ENCODE results near the gene ETNK1. TPM values are rescaled to one million over a fixed set of nuclear protein-coding genes. Genes with fewer than 3 reads are reported as not detected.
"Not testable (repeated sequence)": the region's sequence is repeated elsewhere in the genome, so short reads cannot be mapped to it uniquely, and the experiment has no call there.

Gene ETNK1
- polyA plus RNA-seq, 1 experiment: 22.8 TPM

DNA sequence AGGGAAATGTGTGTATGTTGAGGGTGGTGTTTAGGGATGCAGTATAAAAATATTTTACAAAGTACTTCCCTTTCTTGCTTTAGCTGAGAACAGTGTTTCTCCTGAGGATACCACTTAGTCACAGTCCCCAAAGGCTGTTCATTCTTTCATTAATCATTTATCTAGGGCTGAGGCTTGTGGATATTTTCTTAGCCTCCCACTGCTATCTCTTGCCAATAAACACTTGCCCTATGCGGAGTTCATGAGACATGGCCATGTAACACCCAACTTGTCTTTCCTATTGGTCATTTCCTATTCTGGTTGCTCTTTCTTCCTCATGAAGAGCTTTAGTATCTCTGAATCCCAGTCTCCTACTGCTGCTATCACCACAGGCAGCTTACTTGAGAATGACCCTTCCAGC lies 75.1 kb downstream of the ETNK1 start:
- Histone ChIP-seq H3K9me3 (ENCODE audit: control insufficient read depth, insufficient read depth, low read length) (no peaks in the 10 kb centered on the region), H3K4me3 (ENCODE audit: low read depth, low read length) (no peak overlapping the region), H3K27ac (ENCODE audit: low read depth, low read length) (no peak overlapping the region), H3K27me3 (ENCODE audit: control insufficient read depth, insufficient read depth, low read length) (no peaks in the 10 kb centered on the region)
- POLR2A ChIA-PET: no interaction called here
- CTCF ChIA-PET: interaction anchor here (2.0 kb wide), 1 partner anchor 15 kb away, joined by 9 read pairs; no protein-coding TSS in a partner anchor
- no peak for DNase-seq (ENCODE audit: low read depth, low spot score)
- TF ChIP-seq CTCF (IDR thresholded peaks at IDR 0.05; ENCODE audit: low read depth, low read length): no peak

DNA sequence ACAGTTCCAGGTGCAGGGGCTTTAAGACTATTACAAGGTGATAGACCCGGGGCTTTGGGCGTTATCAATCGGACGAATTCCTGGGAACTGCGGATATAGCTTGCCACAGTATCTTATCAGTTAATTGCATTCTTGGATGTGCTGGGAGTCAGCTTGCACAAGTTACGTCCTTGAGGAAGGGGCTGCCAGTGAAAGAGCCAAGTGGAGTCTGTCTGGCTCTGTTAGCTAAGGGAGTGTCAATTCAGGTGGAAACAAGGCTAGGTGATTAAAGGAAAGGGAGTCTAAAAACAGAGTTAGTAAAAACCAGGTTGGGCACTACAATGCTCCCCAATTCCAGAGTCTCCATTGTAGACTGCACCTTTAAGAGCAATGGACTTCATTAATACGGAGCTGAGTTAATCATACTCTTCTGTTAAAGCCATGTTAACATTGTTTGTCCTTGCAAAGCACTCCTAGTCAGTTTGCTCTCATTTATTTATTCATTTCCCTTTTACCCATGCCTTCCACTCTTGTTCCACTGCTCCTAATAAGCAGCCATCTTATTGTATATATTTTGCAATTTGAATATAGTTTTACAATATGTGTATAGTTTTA lies 76.3 kb downstream of the ETNK1 start:
- POLR2A ChIA-PET; H3K9me3 ChIP-seq (ENCODE audit: control insufficient read depth, insufficient read depth, low read length); H3K27me3 ChIP-seq (ENCODE audit: control insufficient read depth, insufficient read depth, low read length); H3K4me3 ChIP-seq (ENCODE audit: low read depth, low read length); DNase-seq (ENCODE audit: low read depth, low spot score); H3K27ac ChIP-seq (ENCODE audit: low read depth, low read length); CTCF ChIA-PET: not testable (repeated sequence)

- Histone ChIP-seq H3K9me3 (ENCODE audit: control insufficient read depth, insufficient read depth, low read length) (no peaks in the 10 kb centered on the region), H3K27ac (ENCODE audit: low read depth, low read length) (no peak overlapping the region), H3K4me3 (ENCODE audit: low read depth, low read length) (no peak overlapping the region), H3K27me3 (ENCODE audit: control insufficient read depth, insufficient read depth, low read length) (no peaks in the 10 kb centered on the region)
- CTCF ChIA-PET: no interaction called here
- no peak for TF ChIP-seq CTCF (IDR thresholded peaks at IDR 0.05; ENCODE audit: low read depth, low read length)
- POLR2A ChIA-PET: no interaction called here
- DNase-seq (ENCODE audit: low read depth, low spot score): no peak
Measured at GRCh38 chr12:22702690-22703089, 77.7 kb downstream of the ETNK1 start.

- CTCF ChIA-PET: interaction anchor here (0.6 to 0.9 kb wide), 3 partner anchors 22 to 350 kb away, joined by 3 to 4 read pairs (median 4); no protein-coding TSS in a partner anchor
Measured at GRCh38 chr12:22709292-22709691, 84.3 kb downstream of the ETNK1 start.

GRCh38 chr12:22712083-22712482 lies 87.1 kb downstream of the ETNK1 start:
- H3K4me3 ChIP-seq (ENCODE audit: low read depth, low read length): no peak overlapping the region
- H3K9me3 ChIP-seq (ENCODE audit: control insufficient read depth, insufficient read depth, low read length): no peaks in the 10 kb centered on the region
- H3K27me3 ChIP-seq (ENCODE audit: control insufficient read depth, insufficient read depth, low read length): no peaks in the 10 kb centered on the region
- ChIA-PET POLR2A (no interaction called here), CTCF (interaction anchor here (1.2 kb wide), 1 partner anchor 28 kb away, joined by 3 read pairs; no protein-coding TSS in a partner anchor)
- H3K27ac ChIP-seq (ENCODE audit: low read depth, low read length): no peak overlapping the region
- no peak for TF ChIP-seq CTCF (IDR thresholded peaks at IDR 0.05; ENCODE audit: low read depth, low read length)
- no peak for DNase-seq (ENCODE audit: low read depth, low spot score)

More at GRCh38 chr12:22709292-22709691, 84.3 kb downstream of the ETNK1 start:
- no peaks in the 10 kb centered on the region for H3K27me3 ChIP-seq (ENCODE audit: control insufficient read depth, insufficient read depth, low read length)
- no peaks in the 10 kb centered on the region for H3K9me3 ChIP-seq (ENCODE audit: control insufficient read depth, insufficient read depth, low read length)
- DNase-seq (ENCODE audit: low read depth, low spot score): no peak
- no peak overlapping the region for H3K4me3 ChIP-seq (ENCODE audit: low read depth, low read length)
- POLR2A ChIA-PET: no interaction called here
- peak; percentile 38; the same call in 1 of the 2 replicates for TF ChIP-seq CTCF (IDR thresholded peaks at IDR 0.05; ENCODE audit: low read depth, low read length)
- no peak overlapping the region for H3K27ac ChIP-seq (ENCODE audit: low read depth, low read length)

Data from AG04450 (cell line).